Stimulated activated CD8-positive, alpha-beta memory T cell treated with anti-CD3 and anti-CD28 coated beads, Interleukin-12 subunit alpha, Interleukin-12 subunit beta, amount 100 ng/mL, for 1 hour (primary cell): ENCODE data around the gene EMC7.
"Not testable (repeated sequence)": the region's sequence is repeated elsewhere in the genome, so short reads cannot be mapped to it uniquely, and the experiment has no call there.

Source experiments
- DNase-seq: peaks from one replicate; pipeline ENCODE4 v3.0.0-alpha.2; 2020; ENCODE audit warnings: low read depth

The EMC7 gene

DNA sequence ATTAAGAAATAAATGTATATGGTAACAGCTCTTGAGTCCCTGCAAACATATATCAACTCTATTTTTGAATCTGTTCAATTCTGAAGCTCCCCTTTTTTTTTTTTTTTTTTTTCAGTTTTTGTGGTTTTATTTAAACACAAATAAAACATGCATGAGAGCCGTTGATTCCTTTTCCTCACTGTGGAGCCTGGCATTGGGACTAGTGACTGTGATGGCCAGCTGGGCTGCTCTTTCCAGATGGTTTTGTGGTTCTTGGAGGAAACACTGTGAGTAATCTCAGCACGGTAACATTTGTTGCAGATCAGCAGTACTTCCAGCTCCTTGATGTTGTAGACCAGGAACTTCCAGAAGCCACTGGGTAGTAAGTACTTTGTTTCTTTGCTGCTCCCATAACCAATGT is 15.9 kb downstream of the EMC7 start:
- no peak for DNase-seq

DNA sequence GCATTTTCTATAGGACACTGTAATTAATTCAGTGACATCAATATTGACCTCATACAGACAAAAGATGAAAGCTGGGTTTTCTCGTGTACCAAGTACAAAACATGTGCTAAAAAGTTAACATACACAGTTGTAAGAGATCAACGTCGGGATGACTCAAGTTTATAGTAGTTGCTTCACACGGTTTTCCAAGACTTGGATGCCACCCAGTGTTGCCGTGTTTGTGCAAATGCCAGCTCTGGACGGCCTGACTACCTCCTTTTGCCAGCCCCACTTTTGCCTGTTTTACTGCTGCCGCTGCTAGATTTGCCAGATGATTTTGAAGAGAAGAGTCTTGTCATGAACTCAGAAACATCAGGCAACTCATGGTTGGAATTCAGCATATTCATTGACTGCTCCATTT is 17.6 kb downstream of the EMC7 start:
- no peak for DNase-seq

- no peak for DNase-seq
Measured at GRCh38 chr15:34079904-34080303, 21.8 kb downstream of the EMC7 start.

DNA sequence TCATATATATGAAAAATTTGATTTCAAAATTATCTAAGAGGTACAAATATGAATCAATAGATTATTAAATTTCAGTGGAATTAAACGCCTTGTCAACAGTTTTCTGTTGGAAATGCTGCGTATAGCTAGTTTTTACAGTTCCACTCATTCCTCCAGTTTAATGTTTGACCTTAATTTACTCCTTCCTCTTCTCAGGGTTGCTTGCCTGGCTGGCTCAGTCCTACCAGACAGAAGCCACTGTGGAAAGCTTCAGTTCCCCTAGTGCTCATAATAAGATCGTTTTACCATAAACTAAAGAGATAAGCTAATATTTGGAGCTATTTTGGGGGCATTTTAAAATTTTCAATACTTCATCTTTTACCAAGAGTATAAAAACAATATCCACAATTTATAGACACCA is 22.8 kb downstream of the EMC7 start:
- DNase-seq, result no peak

- no peak for DNase-seq
Measured at GRCh38 chr15:34076785-34077184, 24.9 kb downstream of the EMC7 start.

DNA sequence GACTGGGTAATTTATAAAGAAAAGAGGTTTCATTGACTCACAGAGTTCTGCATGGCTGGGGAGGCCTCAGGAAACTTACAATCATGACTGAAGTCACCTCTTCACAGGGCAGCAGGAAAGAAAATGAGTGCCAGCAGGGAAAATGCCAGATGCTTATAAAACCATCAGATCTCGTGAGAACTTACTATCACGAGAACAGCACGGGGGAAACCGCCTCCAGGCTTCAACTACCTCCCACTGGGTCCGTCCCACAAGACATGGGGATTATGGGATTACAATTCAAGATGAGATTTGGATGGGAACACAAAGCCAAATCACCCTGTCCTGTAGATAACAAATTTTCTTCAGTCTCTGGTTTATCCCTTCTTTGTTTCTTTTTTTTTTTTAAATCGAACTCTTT is 31.7 kb downstream of the EMC7 start:
- DNase-seq, result no peak

- no peak for DNase-seq
Measured at GRCh38 chr15:34065941-34066340, 35.7 kb downstream of the EMC7 start.

DNA sequence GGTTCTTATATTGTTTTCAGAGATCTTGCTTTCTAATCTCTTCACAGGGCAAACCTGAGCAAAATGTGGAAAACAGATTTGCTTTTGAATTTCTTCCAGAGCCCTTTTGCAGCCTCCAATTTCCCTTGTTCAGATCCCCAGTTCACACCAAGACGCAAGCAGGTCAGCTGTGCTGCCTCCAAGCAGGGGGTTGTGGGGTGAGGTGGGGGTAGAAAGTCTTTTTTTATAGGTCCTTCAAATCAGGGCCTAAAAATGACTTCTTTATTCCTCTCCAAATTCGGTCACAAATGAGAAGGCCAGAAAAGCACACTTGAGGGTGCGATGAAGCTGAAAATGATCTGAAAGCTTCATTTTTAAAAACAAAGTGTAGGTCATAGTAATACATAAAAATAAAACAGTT is 36.4 kb downstream of the EMC7 start:
- no peak for DNase-seq

DNA sequence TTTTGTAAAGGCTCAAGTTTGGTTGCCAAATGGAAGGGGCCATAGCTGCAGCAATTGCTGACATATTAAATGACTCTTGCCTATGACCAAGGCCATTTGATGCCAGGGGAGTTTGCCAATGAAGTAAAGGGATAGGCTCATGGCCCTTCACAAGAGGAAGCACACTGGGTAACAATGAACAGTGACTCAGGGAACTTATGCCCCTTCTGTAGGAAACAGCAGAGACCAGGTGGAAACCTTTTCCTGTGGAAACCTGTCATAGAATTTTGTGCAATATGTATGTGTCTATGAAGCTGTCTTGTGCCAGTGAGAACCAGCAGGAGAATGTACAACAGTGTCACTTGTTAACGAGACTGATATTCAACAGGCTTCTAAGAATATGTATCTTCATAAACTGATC is 37.2 kb downstream of the EMC7 start:
- no peak for DNase-seq

- no peak for DNase-seq
Measured at GRCh38 chr15:34059946-34060345, 41.7 kb downstream of the EMC7 start.

GRCh38 chr15:34059476-34059875 is 42.2 kb downstream of the EMC7 start:
- DNase-seq, result no peak

DNA sequence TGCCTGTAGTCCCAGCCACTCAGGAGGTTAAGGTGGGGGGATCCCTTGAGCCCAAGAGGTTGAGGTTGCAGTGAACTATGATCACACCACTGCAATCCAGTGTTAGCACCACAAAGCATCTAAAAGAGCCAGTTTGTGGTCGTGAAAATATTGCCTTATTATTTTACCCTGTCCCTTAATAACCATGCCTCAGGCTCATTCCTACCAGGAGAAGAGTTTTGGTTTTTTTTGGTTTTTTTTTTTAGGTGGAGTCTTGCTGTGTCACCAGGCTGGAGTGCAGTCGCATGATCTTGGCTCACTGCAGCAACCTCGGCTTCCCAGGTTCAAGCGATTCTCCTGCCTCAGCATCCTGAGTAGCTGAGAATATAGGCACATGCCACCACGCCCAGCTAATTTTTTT is 44.8 kb downstream of the EMC7 start:
- DNase-seq, result no peak

DNA sequence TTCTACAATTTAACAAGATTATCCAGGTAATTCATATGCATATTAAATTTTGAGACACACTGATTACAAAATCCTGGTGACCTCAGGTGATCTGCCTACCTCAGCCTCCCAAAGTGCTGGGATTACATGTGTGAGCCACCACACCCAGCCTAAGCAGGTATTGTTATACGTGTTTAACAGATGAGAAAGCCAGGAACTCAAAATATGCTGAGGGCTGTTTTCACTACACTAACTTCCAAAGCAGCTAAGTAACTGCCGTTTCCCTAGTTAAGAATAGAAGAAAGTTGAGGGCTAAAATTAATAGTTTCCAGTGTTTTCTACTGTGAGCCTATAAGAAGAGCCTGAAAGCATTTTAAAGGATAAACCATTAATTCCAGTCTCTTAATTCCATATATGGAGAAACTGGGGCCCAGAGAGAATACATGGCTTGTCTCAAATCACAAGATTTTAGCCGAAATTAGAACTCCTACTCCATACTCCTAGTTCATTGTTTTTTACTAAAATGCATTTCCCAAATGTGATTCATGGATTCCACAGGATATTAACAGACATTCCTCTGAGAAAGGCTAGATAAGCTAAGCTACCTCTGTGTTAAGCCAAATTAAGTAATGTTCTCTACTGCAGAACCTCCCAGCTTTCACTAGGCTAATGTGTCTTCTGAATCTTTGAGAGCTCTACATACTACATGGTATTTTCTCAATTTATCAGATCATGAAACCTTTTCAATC is 45.6 kb downstream of the EMC7 start:
- no peak for DNase-seq

DNA sequence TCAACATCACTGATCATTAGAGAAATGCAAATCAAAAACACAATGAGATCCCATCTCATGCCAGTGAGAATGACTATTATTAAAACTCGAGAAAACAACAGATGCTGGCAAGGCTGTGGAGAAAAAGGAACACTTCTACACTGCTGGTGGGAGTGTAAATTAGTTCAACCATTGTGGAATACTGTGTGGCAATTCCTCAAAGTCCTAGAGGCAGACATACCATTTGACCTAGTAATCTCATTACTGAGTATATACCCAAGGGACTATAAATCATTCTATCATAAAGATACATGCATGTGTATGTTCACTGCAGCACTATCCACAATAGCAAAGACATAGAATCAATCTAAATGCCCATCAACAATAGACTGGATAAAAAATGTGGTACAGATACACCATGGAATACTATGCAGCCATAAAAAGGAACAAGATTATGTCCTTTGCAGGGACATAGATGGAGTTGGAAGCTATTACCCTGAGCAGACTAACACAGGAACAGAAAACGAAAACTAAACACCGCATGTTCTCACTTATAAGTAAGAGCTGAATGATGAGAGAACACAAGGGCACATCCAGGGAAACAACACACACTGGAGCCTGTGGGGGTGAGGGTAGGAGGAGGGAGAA is 47.5 kb downstream of the EMC7 start:
- no peak for DNase-seq

DNA sequence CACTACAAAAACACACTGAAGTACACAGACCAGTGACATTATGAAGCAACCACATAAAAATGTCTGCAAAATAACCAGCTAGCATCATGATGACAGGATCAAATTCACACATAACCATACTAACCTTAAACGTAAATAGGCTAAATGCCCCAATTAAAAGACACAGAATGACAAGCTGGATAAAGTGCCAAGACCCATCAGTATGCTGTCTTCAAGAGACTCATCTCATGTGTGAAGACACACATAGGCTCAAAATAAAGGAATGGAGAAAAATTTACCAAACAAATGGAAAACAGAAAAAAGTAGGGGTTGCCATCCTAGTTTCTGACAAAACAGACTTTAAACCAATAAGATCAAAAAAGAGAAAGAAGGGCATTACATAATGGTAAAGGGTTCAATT is 51.3 kb downstream of the EMC7 start:
- DNase-seq, result not testable (repeated sequence)

DNA sequence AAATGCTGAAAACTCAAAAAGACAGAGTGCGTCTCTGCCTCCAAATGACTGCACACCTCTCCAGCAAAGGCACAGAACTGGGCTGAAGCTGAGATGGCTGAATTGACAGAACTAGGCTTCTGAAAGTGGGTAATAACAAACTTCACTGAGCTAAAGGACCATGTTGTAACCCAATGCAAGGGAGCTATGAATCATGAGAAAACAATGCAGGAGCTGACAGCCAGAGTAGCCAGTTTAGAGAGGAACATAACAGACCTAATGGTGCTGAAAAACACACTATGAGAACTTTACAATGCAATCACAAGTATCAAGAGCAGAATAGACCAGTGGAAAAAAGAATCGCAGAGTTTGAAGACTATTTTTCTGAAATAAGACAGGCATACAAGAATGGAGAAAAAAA is 52.5 kb downstream of the EMC7 start:
- no peak for DNase-seq

DNA sequence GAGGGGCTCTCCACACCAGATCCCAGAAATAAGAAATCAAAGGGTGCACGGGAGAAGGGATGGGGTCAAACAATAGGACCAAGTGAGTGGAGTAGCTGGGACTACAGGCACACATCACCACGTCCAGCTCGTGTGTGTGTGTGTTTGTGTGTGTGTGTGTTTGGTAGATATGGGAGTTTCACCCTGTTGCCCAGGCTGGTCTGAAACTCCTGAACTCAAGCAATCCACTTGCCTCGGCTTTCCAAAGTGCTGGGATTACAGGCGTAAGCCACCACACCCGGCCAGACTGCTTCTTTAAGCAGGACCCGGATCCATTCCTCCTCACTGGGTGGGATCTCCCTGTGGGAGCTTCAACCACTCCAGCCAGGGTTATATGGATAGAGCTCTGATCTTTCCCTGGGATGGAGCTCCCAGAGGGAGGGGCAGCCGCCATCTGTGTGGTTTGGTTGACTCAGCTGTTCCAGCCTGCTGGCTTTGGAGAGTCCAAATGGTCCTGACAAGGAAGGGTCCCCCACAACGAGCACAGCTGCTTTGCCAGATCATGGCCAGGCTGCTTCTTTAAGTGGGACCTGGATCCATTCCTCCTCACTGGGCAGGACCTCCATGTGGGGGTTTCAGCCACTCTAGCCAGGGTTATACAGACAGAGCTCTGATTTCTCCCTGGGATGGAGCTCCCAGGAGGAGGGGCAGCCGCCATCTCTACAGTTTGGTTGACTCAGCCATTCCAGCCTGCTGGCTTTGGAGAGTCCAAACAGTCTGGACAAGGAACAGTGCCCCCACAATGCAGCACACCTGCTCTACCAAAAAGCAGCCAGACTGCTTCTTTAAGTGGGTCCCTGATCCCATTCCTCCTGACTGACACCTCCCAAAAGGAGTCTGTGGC is 53.5 kb downstream of the EMC7 start:
- DNase-seq, result no peak

DNA sequence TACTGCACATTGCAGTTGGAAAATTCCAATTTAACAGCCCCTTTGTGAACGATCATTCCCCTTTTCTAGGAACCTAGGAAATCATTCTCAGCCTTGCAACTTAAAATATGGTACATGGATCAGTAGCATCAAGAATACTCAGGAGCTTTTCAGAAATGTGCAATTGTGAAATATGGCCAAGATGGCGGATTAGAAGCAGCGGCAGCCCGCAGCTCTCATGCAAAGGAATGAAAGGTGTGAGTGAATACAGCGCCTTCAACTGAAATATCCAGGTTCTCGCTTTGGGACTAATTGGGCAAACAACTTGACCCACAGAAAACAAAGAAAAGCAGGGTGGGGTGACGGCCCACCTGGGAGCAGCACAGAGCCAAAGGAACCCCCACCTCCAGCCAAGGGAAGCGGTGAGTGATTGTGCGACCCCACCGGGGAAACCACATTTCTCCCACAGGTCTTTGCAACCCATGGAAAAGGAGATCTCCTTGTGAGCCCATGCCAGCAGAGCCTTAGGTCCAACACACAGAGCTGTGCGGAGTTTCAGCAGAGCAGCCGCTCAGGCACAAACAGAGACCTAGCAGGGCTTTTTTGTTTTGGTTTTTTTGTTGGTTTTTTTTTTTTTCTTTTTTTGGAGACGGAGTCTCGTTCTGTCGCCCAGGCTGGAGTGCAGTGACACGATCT is 55.1 kb downstream of the EMC7 start:
- DNase-seq, result no peak

- DNase-seq, result no peak
Measured at GRCh38 chr15:34043813-34044212, 57.8 kb downstream of the EMC7 start.

GRCh38 chr15:34043391-34043790 is 58.3 kb downstream of the EMC7 start:
- no peak for DNase-seq

DNA sequence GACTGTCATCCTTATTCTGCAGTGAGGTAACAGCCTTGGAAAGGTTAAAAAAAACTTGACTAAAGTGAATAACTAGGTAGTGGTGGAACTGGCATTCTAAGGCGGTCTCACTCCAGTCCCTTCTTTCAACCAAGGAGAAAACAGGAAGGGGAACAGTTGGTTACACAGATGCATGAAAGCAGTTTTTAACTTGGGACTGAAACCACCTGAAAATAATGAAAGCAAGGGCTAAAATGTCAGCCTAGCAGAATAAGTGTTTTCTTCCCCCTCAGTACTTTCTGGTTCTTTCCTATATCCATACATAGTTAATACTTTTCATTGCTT is 61.9 kb downstream of the EMC7 start:
- no peak for DNase-seq

DNA sequence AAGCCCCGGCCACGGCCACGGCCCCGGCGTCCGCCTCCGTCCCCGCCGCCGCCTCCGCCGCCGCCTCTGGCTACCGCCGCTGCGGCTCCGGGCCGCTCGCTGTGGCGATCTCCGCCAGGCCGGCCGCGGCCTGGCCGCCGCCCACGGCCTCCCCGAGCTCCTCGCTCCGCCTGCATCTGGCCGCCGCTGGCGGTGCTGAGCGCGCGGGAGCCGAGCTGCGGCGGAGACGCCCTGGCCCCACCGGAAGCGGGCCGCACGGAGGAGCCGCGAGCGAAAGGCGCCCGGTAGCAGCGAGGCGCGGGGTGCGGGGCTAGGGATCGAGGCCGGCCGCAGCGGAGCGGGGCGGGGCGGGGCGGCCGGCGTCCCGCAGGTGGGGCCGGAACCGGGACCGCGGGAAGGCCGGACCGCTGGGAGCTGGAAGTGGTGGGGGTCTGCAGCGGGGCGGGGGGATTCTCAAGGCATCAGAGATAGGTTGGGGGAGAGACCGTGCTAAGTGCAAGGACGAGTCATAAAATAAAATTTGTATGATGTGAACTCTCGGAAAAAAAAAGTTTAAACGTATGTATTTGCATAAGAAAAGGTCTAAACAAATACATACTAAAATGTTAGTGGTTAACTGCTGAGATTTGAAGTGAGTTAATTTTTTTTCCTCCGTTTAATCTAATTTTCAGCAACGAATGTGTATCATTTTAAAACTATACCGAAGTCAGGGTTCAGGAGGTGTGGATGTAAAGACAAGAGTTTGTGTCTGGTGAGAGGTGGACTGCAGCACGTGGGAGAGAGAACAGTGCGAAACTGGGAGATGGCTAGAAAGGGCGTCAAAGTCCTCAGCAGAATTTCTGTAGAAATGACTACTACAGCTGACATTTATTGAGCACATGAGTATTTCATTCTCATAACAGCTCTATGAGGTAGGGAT is 62.5 kb downstream of the EMC7 start, which contains the start of gene AVEN:
Gene AVEN, minus strand, starts transcription at position 334 of the 919 bp plus-strand sequence. Its CDS starts 158 bp downstream, at position 176.
- DNase-seq, result no peak
